Hematopoietic multipotent progenitor cell treated with erythropoietin and hydrocortisone succinate and interleukin-3 and kit ligand, for 4 days (in vitro differentiated cells): ENCODE results near the gene SGIP1.
A peak's percentile ranks its signal among the peaks of the same experiment; 100 is the strongest.
"Not testable (repeated sequence)": the region's sequence is repeated elsewhere in the genome, so short reads cannot be mapped to it uniquely, and the experiment has no call there.

Source experiments
- DNase-seq: peaks from one replicate; pipeline ENCODE4 v3.0.0-alpha.2; 2015

The SGIP1 gene

DNA sequence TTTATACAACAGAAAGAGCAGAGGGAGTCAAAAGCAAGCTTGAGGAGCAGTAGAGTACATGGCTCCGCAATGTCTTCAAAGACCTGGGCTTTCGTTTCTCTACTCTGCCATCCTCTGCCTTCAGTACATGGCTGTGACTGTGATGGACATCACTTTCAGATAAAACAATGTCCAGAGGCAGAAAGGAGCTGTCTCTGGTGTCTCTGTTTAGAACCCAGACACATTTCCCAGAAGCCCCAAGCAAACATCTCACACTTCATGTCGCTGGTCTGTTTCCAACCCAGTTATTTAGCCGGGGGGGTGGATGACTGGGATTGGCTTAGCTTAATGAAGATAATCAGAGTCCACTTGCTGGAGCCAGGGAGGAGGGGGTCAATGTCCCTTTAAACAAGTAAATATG is 25.6 kb downstream of the SGIP1 start:
- no peak for DNase-seq

DNA sequence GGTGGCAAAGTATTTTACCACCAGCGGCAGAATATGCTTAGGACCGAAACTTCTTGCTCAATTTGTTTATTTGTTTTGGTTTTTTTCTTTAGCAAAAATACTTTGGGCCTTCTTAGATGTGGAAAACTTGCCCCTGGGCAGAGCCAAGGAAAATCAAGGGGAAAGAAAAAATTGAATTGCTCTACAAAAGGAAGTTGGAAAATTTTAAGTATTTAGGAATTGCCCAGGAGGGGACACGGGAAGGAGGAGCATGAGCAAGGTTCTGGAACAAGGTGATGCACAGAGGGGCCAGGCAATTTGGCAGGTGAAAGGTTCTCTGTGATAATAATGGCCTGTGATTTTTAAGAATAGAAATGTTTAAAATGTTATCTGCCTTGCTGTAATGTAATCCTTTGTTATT is 28.6 kb downstream of the SGIP1 start:
- no peak for DNase-seq

DNA sequence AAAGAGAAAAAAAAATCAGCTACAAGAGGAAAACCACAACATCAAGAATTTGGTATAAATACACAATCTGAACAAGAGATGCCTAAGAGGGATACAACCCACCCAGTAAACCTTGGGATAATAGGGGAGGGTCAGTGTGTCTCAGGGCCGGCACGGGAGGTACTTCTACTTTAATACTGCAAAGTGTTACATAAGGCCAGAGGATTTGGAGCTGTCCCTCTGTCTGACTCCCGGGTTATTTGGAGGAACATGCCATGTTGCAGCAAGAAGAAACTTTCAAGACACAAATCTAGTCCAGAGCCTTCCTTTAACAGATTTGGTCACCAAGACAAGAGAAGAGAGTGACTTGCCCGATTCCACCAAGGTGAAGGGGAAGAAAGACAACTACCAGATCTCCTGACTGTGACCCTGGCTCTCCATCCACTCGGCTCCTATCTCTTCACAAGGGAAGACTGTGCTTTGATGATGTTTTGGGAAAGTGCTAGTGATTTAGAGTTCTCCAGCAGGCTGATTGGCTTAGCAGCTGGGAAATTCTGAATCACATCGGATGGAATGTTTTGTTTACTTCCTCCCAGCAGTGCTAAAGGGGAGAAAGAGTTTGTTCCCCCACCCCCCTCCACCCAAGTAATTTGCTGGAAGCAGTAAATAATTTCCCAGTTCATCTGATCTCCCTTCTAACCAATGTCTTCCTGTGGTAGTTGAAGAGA is 29.3 kb downstream of the SGIP1 start:
- no peak for DNase-seq

DNA sequence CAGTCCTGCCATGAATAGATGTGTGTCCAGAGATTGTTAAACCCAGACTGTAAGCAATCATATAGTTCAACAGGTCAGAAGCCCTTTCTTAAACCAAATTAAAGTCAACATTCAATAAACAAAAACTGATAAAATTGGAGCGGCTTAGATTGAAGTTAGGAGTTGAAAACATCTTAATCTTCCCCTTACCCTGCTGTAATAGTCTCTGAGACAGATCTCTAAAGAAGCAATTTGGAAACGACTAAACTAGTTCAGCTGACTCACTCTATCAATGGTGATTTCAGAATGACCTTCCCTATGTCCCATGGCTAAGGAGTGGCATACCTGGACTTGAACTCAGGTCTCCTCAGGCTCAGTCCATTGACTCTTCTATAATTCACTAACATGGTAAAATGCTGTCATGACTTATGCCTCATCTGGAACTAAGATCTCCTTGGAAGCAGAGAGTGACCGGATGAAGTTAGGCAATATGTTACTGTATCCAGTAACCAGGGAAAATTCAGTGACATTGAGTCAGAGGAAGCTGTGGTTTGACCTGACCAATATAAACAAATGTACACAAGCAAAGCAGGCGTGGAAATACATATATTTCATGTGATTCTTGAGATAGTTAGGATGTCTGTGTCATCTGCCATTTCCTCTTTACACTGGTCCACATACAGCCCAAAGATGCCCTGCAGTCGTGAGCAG is 30.1 kb downstream of the SGIP1 start:
- DNase-seq, result peak; percentile 22

DNA sequence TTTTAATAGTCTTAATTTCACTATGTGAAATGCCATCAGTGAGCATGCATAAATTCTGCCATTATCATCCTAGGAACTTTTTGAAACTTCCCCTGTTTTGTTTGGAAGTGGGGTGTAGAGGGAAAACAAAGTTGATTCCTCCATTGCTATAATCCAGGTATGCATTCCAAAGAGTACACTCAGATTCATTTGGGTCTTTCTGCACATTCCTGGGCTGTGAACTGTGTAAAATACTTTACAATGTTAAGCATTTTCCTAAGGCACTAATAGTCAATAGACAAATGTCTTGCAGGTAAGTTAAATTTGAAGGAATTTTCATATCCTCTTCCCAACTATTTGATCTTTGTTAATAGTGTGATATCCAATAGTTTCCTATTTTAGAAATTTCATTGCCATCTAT is 36.2 kb downstream of the SGIP1 start:
- no peak for DNase-seq

DNA sequence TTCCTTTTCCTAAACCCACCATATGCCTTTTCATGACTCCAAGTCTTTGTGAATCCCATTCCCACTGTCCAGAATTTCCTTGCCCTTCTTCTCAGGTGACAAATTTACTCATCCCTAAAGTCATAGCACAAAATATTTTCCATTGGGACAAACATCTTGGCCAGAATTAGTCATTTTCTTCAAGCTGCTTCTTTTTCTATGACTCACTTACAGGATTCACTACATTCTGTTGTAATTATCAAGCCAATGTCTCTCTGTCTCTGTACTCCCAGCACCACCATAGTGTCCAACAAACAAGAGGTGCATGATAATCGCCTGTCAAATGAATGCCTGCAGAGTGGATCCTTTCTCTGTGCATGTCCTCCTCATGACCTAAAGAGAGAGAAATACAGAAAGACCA is 37.8 kb downstream of the SGIP1 start:
- DNase-seq, result no peak

DNA sequence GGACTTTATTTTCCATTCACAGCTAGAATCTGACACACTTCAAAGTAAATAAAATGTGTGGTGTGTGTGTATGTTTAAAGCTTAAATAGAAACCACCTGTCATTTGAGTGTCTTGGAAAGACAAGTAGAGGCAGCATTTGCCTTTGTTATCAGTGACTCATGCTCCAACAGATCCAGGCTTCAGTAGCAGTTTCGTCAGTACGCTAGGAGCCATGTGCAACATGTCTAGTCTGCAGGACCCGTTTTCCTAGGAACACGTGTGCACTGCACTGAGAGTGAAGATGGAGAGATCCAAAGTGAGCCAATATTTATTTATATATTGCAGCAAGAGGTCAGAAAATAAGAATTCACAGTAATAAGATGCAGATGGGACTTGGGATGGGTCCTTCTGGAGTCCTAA is 41.8 kb downstream of the SGIP1 start:
- no peak for DNase-seq

DNA sequence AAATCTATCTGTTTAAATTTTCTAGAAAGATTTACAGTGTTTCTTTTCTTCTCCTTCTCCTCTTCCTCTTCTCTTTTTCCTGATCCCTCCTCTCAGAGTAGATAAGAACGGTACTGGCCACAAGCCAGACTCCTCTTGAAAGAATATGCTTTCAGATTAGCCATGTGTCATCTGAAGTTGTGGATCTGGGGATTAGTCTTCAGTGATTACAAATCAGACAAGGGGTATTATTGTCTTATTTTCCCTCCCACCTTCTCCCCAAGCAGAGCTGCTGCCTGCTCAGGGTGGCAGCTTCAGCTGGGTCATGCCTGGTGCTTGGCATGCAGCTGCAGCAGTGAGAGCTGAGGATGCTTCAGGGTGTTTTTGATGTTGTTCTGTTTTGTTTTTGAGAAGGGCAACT is 42.7 kb downstream of the SGIP1 start:
- DNase-seq, result peak; percentile 50

DNA sequence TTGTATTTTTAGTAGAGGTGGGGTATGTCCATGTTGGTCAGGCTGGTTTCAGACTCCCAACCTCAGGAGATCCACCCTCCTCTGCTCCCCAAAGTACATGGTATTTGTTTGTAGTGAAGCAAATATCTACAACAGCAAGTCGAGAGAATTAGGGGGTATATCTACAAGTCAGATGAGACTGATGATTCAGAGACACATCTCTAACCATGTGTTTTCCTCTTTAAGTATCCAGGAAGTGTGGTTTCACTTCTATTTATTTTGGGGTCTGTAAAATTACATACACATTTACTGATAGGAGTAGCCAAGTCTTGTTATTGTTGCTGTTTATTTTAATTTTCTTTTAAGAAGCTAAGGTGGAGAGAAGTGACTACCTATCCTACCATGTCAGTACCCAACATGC is 44.9 kb downstream of the SGIP1 start:
- DNase-seq, result no peak

DNA sequence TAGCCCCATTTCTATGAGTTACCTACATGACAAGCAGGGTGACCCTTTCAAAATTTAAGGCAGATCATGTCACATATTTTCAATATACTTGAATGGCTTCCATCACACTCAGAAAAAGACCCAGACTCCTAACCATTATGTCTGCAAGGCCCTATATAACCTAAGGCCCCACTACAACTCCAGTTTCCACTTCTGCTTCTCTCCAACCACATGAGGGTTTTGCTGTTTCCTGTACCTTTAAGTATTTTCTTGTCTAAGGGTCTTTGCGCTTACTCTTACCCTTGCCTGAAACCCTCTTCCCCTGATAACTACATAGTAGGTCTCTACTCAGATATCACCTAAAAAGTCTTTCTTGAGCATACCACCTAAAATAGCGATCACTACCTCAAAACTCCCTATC is 46.1 kb downstream of the SGIP1 start:
- DNase-seq, result peak; percentile 30

DNA sequence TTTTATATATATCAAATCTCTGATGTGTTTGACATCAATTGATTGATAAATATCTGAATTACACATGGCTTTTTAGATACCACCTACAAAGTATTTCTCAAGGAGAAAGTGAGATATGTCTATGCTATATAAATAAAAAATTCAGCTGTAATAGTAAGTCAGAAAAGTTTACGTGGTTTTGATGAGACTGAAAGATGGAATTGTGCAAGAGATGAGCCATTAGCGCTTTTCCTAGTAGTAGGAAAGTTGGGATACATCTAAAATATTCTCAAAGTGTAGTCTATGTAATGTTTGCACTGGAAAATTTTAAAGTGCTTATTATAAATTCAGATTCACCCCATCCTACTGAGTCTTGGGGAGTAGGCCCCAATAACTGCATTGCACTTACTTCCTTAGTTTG is 49.1 kb downstream of the SGIP1 start:
- DNase-seq, result no peak

DNA sequence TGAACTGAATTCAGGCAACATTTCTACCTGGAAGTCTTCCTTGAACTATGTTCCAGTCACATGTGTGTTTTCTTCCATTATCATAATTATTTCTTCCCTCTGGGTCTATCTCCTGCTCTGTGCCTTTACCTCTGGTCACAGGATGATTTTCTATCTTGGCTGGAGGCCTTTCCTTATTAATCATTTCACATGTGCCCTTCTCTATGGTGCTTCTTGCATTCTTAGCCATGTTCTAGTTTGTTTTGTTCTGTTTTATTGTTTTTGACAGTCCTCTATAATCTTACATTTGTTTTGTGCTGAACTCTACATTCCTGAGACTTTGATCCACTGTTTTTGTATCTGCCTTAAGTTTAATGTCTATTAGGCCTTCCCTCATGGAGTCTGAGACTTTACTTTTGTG is 51.0 kb downstream of the SGIP1 start:
- DNase-seq, result no peak

DNA sequence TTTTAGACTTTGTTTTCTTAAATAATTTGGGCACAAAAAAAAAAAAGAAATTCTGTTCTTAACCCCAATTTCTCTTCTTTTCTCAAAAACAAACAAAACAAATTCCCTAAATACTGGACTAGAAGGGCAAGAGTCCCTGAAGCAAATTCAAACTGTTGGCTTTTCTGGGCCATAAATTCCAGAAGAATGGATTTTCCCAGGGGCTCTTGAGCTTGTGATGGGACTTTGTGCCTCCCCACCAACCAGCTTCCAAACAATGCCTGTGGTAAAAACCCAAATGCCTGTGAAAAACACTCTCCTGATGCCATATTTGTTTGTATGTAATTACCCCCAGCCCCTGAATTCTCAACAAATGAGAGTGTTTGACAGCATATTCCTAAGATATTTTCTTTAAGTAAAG is 55.4 kb downstream of the SGIP1 start:
- DNase-seq, result no peak

DNA sequence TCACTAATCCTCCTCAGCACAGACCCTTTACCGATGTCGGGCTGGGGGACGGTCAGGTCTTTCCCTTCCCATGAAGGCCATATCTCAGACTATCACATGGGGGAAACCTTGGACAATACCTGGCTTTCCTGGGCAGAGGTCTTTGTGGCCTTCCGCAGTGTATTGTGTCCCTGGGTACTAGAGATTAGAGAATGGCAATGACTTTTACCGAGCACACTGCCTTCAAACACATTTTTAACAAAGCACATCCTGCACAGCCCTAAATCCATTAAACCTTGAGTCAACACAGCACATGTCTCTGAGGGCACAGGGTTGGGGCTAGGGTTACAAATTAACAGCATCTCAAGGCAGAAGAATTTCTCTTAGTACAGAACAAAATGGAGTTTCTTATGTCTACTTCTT is 58.2 kb downstream of the SGIP1 start:
- DNase-seq, result not testable (repeated sequence)

DNA sequence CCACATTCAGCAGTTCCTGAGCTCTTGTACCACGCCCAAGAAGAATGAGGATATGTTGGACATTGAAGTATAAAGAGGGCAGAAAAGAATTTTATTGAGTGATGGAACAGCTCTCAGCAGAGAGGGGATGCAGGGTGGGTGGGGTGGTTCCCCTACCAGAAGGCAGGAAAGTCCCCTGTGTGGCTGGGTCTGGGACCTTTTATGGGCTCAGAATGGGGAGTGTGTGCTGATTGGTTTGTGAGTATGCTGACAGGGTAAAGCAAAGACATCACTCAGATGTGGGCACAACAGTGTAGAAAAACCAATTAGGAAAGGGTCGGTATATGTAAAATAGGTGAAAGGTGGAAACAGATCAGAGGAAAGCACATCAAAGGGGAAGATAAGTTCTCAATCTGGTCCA is 62.2 kb downstream of the SGIP1 start:
- no peak for DNase-seq

DNA sequence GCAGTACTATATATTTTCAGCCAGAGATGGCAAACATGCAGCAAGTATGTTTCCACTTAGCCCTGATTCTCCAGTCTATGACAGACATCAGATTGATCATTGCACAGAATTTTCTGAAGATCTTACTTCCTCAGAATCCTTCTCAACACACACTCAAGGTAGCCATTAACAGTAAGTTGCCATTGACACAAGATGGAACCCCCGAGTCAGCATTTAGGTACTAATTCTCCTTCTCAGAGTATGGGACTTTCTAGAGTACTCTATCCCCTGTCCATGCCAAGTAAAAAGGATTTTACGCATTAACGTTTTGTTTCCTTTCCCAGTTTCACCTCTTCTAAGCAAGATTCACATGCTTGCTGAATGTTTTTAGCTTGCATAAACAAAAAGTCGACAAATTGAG is 63.5 kb downstream of the SGIP1 start:
- DNase-seq, result no peak

DNA sequence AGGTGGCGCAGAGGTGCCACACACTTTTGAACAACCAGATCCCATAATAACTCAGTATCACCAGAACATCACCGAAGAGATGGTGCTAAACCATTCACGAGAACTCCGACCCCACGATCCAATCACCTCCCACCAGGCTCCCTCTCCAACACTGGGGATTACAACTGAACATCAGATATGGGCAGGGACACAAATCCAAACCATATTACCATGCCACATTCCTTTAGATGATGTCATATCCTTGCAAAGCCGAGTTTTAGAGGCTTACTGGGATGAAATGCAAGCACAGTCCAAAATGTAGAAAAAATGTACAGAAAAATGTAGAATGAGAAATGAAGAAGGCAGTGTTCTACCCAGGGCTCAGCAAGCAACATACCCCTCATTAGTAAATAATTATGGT is 64.7 kb downstream of the SGIP1 start:
- no peak for DNase-seq

DNA sequence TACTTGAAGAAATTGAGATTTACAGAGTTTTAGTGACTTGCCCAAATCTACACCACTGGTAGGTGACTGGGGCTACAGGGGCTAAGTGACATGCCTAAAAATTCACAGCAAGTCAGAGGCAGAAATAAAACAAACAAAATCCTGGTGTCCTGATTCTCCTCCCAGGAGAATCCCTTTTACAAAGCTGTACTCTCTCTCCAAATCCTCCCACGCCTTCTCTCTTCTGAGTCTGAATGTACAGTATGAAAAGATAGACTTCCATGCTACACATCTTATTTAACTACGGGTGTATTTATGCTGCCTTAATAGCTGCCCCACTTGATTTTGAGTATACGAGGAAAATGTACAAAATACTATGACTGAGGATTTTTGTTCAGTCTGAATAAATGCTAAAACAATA is 65.4 kb downstream of the SGIP1 start:
- DNase-seq, result no peak

DNA sequence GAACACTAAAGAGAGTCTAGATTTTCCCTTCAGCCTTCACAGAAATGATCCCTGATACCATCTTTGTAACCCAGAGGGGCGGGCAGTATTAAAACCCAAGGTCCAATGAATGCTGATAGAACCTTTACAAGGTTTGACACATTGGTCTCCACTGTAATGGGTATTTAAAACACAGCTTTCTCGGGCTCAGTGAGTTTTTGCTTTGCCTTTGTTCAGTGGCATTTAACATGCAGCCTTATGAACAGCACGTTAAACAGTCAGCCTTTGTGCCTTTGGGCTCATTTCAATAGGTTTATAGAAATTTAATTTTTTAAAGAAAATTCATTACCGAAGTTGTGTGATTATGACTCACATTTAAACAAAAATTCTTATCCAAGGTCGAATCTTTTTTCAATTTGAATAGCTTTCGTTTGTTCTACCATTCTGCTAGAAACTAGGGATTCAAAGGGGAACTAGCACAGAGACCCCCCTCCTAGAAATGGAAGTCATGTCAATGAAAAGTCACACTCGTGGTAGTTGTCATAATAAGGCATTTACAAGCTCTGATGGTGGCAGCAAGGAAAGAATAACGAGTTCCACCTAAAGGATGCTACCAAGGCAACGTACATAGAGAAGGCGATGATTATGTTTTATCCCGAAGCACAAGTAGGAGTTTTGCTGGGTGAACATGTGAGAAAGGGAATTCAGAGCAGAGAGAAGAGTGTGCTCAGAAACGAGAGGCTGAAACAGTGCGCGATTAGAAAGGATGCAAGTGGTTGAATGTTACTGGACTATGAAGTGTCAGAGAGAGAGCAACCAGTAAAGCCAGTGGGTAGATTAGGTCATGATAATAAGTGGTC is 66.2 kb downstream of the SGIP1 start:
- no peak for DNase-seq

DNA sequence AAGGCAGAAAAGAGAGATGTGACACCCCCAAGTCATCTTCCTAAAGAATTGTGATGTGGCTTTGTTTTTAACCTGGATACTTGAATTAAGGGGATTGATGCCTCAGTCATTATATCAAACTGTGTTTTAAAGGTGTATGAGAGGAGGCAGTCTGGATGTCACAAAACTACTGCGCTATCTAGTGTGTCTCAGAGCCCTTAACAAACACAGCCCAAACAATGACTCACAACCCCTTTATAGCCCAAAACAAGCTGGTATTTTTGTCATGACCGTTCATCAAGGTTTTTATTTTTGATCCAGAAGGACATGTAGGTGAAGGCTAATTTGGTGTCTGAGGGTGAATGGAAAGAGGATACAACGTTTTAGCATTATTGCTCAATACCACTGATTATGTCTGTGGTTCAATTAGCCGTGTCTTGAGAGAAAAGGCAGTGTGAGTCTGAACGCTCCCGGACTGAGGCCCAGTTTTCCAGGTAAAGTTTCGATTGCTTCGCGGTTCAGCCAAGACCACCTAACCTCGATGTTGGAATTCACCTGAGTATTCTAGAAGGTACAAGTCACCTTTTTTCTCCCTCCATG is 71.6 kb downstream of the SGIP1 start:
- no peak for DNase-seq

DNA sequence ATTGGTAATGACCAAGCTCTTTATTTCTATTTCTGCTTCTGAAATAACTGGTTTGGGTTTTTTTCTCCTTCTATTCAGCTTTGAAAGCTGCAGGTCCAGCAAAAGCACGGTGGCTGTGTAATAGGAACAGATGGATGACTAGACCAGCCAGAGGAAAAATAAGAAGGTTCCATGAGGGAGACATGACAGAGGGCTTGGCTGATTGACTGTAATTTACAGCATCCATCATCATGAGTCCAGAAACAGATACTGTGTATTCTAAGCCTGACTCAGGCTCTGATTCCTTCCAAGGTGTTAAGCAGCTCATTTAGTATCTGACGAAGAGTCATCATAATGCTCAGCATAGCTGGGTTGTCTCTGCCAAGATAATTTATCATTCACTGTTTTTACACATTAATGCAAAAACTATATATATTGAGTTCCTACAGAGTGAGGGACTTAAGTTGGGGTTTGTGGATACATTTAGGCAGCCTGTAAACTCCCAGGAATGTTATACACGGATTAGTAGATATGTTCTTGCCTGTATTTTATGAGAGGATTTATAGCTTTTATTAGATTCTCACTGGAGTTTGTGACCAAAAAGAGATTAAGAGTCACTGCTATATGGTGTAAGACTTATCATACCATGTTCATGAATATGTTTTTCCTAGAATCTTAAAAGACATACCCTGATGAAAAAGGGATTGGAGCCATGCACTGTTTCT is 72.6 kb downstream of the SGIP1 start:
- no peak for DNase-seq

DNA sequence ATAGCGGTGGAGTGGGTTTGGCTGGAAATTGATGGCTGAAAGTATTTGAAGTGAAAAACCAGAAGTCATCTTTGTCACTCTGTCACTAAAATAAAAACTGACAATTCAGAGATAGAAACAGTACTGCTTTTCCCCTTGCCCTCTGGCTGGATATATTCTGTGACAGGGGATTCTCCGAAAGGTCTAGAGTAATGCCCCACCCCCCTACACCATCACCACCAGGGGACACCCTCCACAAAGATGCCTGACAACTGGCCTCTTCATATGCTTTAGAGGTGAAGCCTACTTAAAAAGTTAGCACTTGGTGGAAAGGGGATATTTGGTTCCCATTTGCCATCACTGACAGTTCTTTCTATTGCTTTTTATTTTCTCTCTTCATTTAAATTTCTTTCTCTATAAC is 73.5 kb downstream of the SGIP1 start:
- peak; percentile 30 for DNase-seq

DNA sequence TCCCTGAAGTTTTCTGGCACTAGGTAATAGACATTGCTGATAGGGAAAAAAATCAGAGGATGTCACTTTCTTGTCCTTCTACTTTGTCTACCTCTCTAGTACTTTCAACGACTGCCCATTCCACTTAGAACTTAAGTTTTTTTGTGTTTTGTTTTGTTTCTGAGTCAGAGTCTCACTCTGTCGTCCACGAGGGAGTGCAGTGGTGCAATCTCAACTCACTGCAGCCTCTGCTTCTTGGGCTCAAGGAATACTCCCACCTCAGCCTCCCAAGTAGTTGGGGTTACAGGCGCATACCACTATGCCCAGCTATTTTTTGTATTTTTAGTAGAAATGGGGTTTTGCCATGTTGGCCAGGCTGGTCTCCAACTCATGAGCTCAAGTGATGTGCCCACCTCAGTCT is 79.2 kb downstream of the SGIP1 start:
- no peak for DNase-seq
